ENCODE data around the gene ARHGAP4.

The ARHGAP4 gene

GRCh38 chrX:153927672-153927921, 1.5 kb upstream of the ARHGAP4 start:
- no peak for DNase-seq (ENCODE audit: low read depth)

DNA sequence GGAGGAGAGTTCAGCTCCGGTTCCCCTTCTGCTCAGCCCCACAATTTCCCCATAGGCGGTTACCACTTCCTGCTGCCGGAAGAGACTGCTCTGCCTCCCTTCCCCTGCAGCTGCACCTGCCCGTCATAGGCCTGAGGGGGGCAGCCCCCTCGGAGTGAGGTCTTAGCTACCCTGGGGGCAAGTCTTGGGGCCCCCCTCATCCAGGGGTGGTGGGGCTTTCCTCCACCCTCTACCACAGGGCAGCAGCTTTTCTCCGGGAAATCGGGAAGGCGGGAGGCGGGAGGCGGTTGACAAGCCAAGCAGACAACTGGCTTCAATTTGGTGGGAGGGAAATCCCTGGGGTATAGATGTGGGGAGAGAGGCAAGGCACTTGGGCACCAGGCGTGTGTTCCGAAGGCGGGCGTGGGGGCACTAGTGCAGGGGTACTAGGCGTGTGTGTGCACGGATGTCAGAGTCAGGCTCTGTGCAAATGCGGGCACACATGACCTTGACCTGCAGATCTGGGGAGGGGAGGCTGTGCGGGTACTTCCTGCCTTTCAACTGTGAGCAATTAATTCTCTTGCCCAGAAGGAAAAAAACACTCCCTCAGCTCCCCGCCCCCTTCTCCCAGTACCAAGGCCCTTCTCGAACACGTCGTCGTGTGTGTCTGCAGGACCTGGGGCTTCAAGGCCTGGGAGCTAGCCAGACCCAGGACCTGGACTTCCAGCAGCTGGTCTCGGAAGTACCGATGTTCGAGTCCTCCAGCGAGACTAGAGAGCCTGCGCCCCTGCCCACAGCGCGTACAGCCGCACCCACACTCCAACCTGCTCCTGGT, 1.0 kb upstream of the ARHGAP4 start:
- peak; percentile 70 for DNase-seq (ENCODE audit: low read depth)

DNA sequence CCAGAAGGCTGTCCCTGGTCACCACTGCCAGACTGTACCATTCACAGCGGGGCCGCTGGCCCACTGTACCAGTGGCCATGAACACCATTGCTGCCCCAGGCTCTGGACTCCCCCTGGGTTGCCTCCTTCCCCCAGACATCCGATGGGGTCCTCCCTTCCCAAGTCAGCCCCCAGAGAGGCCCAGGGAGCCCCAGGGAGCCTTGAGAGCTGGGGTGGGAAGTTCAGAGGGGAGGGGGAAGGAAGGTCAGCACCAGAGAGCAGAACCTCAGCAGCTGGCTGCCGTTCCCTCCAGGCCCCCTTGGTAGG, 441 bp upstream of the ARHGAP4 start:
- no peak for DNase-seq (ENCODE audit: low read depth)

DNA sequence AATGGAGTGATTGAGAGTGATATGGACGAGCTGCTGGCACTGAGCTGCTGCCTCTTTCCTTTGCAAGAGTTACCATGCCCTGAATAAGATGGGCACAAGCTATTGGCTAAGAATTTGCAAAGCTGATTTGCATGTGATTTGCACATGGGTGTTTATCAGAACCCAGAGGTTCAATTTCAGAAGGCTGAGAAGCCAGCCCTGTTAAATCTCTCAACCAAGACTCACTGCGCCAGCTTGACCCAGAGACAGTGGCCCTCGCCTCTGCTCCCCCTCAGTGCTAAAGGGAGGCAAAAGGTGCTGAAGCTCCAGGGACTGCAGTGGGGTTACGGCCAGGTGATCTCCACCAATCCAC, 701 bp downstream of the ARHGAP4 start:
- DNase-seq (ENCODE audit: low read depth): no peak

DNA sequence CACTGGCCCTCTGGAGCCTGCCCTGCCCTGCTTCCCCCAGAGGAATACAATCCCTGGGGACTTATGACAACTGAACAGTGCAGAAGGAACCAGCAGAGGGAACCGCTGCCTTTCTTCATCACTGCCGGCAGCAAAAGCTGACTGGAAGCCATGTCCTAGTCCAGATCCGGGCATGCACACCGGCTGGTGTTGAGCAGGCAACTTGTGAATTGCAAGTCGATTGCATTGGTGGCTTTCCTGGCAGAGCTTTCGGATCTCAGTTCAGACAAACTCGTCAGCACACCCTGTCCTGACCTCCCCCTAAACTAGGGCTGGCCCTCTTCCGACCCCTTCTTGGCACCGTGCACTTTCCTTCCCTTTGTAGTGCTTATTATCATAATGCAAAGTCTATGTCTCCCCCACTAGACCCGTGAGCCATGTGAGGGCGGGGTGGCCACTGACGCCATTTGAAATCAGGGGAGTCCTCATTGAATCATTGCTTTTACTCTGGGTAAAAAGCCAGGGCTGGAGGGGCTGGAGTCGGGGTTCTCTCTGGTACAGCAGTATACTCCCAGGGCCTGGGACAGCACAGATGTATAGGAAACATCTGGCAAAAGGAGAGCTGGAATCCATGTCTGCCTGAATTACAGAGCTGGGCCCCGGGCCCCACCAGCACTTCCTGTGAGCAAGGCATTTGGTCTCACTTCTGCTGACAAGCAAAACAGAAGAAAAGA, 1.8 kb downstream of the ARHGAP4 start:
- DNase-seq (ENCODE audit: low read depth): no peak

DNA sequence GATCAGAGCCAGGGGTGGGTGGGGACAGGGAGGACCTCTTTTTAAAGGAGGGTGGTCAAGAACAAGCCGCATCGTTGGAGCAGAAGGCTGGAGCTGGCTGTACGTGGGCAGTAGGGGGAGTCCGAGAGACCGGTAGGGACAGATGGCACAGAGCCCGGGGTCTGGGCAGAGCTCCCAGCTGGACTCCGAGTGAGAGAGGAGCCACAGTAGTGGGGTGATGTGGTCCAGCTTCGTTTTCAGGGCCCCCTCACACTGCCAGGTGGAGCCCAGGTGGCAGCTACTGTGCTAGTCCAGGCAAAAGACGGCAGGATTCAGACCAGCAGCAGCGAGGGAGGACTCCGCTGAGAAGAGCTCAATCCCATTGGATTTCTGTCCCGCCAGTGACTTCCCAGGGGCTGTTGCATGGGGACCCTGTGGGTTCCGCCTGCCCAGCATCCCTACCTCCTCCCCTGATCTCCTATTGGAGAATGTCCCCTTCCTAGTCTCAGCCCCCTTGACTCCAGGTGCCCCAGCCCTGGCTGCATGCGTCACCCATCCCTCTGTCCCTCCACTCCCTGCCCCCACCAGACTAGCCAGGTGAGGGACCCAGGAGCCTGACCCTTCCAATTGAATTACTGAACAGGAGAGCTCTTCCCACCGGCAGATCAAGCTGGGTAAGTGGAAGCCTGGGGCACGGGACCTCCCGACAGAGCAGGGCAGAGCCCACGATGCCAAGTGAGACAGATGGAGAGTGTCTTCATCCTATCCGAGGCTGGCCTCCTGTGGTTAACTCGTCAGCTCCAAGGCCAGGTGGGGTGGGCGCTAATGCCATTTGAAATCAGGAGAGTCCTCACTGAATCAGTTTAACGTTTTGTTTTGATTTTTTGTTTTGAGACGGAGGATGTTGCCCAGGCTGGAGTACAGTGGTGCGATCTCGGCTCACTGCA, 2.9 kb downstream of the ARHGAP4 start:
- no peak for DNase-seq (ENCODE audit: low read depth)

DNA sequence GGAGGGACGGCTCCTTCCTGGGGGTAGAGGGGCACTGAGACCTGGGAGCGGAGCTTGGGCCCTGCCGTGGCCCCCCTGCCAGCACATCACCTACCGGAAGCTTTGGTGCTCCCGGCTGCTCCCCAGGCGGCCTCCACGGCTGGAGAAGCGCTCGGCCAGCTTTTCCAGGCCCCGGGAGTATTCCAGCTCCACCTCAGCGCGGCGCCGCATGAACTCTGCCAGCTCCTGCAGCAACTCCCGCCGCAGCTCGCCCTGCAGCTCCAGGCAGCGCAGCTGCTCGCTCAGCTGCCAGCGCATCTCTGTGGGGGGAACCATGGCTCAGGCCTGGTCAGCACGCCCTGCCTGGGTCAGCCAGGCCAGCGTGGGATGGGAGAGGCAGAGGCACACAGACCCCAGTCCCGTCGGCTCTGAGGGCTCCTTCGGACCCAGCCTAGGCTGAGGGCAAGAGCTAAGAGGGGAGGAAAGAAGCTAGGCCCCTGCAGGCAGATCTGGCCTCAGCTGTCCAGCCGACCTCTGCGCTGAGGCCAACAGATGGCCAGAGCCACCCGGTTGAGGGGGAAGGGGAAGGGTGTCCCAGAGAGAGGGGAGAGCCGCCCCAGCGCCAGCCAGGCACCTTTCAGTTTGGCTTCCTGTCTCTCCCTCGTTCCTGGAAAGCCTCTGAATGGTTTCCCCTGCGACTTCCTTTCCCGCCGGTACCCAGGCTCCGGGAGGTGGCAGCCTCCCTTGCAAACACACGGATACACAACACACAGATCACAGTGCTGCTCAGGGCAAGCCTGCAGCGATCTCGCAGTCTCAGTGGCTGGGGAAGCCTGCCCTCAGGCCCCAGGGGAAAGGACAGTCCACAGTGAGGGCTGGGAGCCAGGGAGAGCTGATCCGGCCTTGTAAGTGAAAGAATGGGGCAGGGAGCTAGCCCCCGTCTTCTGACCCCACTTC, 4.3 kb downstream of the ARHGAP4 start:
- DNase-seq (ENCODE audit: low read depth): no peak

DNA sequence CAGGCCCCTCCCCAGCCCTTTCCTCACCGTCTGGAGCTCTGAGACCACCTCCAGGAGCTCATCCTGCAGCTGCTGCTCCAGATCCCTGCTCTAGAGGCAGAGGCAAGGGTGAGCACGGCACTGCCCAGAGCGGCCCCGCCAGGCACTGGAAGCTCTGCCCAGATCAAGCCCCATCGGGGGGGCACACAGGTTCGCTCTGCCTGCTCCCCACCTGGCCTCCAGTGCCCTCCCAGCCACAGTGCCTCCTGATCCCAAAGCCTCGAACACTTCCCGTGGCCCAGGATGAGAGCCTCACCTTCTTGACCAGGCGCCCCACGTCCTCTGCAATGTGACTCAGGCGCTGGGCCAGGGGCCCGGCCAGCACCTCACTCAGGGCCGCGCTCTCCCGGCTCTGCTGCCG, 5.0 kb downstream of the ARHGAP4 start:
- no peak for DNase-seq (ENCODE audit: low read depth)

GRCh38 chrX:153920546-153920945, 5.5 kb downstream of the ARHGAP4 start:
- no peak for DNase-seq (ENCODE audit: low read depth)

- no peak for DNase-seq (ENCODE audit: low read depth)
These were observed 6.8 kb downstream of the ARHGAP4 start for GRCh38 chrX:153919281-153919680.

DNA sequence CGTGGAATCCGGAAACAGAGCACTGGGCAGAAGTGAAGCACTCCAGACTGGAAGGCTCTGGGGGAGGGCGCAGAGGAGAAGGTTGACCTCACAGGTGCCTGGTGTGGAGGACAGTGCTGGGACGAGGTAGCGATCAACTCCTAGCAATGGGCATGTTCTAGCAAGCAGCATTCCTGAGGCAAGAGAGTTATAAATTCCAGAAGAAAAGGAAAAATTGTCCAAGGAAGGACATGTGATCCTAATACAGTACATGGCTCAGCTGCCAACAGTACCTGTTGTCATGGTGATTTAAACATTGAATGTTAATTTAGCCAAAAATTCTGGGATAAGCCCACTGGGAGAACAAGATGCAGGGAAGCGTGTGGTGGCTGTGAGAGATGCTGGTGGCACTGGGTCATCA, 8.2 kb downstream of the ARHGAP4 start:
- DNase-seq (ENCODE audit: low read depth): no peak

- no peak for DNase-seq (ENCODE audit: low read depth)
These were observed 12.4 kb downstream of the ARHGAP4 start for GRCh38 chrX:153913701-153914100.

- no peak for DNase-seq (ENCODE audit: low read depth)
These were observed 12.9 kb downstream of the ARHGAP4 start for GRCh38 chrX:153913211-153913610.

DNA sequence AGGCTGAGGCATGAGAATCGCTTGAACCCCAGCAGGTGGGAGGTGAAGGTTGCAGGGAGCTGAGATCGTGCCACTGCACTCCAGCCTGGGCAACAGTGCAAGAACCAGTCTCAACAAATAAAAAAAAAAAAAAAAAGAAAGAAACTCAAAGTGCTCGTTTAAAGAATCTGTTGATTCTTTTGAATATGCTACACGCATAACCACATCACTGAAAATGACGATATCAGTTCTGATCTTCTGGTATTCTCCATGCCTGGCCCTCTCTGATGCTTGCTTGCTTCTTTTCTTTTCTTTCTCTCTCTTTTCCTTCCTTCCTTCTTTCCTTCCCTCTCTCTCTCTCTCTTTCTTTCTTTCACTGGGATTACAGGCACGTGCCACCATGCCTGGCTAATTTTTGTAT, 14.3 kb downstream of the ARHGAP4 start:
- DNase-seq (ENCODE audit: low read depth): no peak

GRCh38 chrX:153910446-153910845, 15.6 kb downstream of the ARHGAP4 start:
- DNase-seq (ENCODE audit: low read depth): no peak

GRCh38 chrX:153909980-153910360, 16.1 kb downstream of the ARHGAP4 start:
- DNase-seq (ENCODE audit: low read depth): no peak

GRCh38 chrX:153909024-153909979, 16.8 kb downstream of the ARHGAP4 start:
- DNase-seq (ENCODE audit: low read depth): no peak

GRCh38 chrX:153908219-153908860, 17.7 kb downstream of the ARHGAP4 start:
- DNase-seq (ENCODE audit: low read depth): no peak

DNA sequence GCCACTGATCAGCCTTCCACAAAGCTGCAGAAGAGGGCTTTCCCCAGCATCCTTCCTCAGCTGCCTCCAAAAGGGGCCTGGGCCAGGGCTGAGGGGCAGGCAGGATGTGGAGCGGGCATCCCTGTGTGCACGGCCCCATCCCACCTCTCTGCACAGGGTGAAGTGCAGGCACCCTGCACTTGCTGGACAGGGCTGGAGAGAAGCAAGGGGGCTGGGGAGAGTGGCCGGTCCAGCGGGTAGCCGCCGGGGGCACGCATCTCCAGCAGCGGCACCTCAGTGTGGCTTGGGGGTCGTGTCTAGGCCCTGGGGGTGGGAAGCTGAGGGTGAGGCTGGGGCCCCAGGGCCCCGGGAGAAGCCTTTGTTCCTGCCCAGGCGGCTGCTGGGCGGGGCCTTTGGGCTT, 18.6 kb downstream of the ARHGAP4 start:
- DNase-seq (ENCODE audit: low read depth): no peak

Measured in activated gamma-delta T cell treated with anti-CD3 and anti-CD28 coated beads, Interleukin-2, amount 50 U/mL, for 16 hours (primary cell).